ENCODE results near the gene EML4.

- TF ChIP-seq CTCF (IDR thresholded peaks at IDR 0.05): no peak
- TF ChIP-seq POLR2A (IDR thresholded peaks at IDR 0.05): no peak
Measured at GRCh38 chr2:42225573-42225972, 56.4 kb downstream of the EML4 start.

Data from tibial nerve (tissue), 3 donors.